Amniotic stem cell (primary cell): ENCODE results near the gene LHFPL3.

ENCODE experiments used
- DNase-seq: peaks from one replicate; lab custom pipeline; 2025; lab: John Stamatoyannopoulos, UW

The LHFPL3 gene

GRCh38 chr7:104800307-104800706, 471.9 kb downstream of the LHFPL3 start:
- DNase-seq = no peak

- DNase-seq = no peak
Measured at GRCh38 chr7:104801022-104801421, 472.6 kb downstream of the LHFPL3 start.

- DNase-seq = no peak
Measured at GRCh38 chr7:104803931-104804330, 475.5 kb downstream of the LHFPL3 start.

GRCh38 chr7:104804696-104805095, 476.3 kb downstream of the LHFPL3 start:
- no peak for DNase-seq

GRCh38 chr7:104805449-104806317, 477.3 kb downstream of the LHFPL3 start:
- DNase-seq = no peak

- no peak for DNase-seq
Measured at GRCh38 chr7:104807671-104808070, 479.3 kb downstream of the LHFPL3 start.

GRCh38 chr7:104809906-104810305, 481.5 kb downstream of the LHFPL3 start:
- DNase-seq = no peak

GRCh38 chr7:104814126-104814525, 485.7 kb downstream of the LHFPL3 start:
- no peak for DNase-seq

GRCh38 chr7:104814671-104815400, 486.4 kb downstream of the LHFPL3 start:
- no peak for DNase-seq

GRCh38 chr7:104816537-104816936, 488.1 kb downstream of the LHFPL3 start:
- DNase-seq = no peak

GRCh38 chr7:104818961-104819880, 490.8 kb downstream of the LHFPL3 start:
- DNase-seq = no peak

- DNase-seq = no peak
Measured at GRCh38 chr7:104820836-104821535, 492.6 kb downstream of the LHFPL3 start.

GRCh38 chr7:104823177-104823576, 494.8 kb downstream of the LHFPL3 start:
- DNase-seq = no peak

GRCh38 chr7:104825099-104825498, 496.7 kb downstream of the LHFPL3 start:
- DNase-seq = no peak

GRCh38 chr7:104826135-104826534, 497.7 kb downstream of the LHFPL3 start:
- DNase-seq = no peak

- no peak for DNase-seq
Measured at GRCh38 chr7:104836976-104837375, 508.6 kb downstream of the LHFPL3 start.

GRCh38 chr7:104838537-104839299, 510.3 kb downstream of the LHFPL3 start:
- no peak for DNase-seq

- no peak for DNase-seq
Measured at GRCh38 chr7:104839842-104840241, 511.4 kb downstream of the LHFPL3 start.

GRCh38 chr7:104841798-104842197, 513.4 kb downstream of the LHFPL3 start:
- DNase-seq = no peak

- DNase-seq = no peak
Measured at GRCh38 chr7:104843198-104843597, 514.8 kb downstream of the LHFPL3 start.

GRCh38 chr7:104845557-104845956, 517.2 kb downstream of the LHFPL3 start:
- no peak for DNase-seq
